Subcutaneous abdominal adipose tissue (tissue), 5 donors: ENCODE data around the gene DCTN2.

ENCODE experiments used
- H3K27ac ChIP-seq: one replicate; pipeline ENCODE4 v1.7.0; 2013; ENCODE audit warnings: low read depth, mild to moderate bottlenecking, inconsistent platforms, low read length, moderate library complexity
- H3K27me3 ChIP-seq, 5 donors: one replicate each; pipeline ENCODE4 v1.7.0; 2013; ENCODE audit warnings: low read length in 5 of 5, inconsistent platforms in 1 of 5; ENCODE audit not compliant: control insufficient read depth in 5 of 5, insufficient read depth in 4 of 5
- H3K36me3 ChIP-seq, 5 donors: one replicate each; pipeline ENCODE4 v1.7.0; 2013; ENCODE audit warnings: low read length in 5 of 5; ENCODE audit not compliant: control insufficient read depth in 5 of 5, insufficient read depth in 5 of 5
- H3K4me1 ChIP-seq, 5 donors: one replicate each; pipeline ENCODE4 v1.7.0; 2013; ENCODE audit warnings: low read length in 5 of 5, mild to moderate bottlenecking in 3 of 5, moderate library complexity in 1 of 5; ENCODE audit not compliant: control insufficient read depth in 5 of 5, insufficient read depth in 5 of 5
- H3K4me3 ChIP-seq, 5 donors: one replicate each; pipeline ENCODE4 v1.7.0; 2013; ENCODE audit warnings: low read length in 5 of 5, low read depth in 1 of 5
- H3K9ac ChIP-seq, 5 donors: one replicate each; pipeline ENCODE4 v1.7.0; 2013; ENCODE audit warnings: low read length in 5 of 5, mild to moderate bottlenecking in 4 of 5, moderate library complexity in 3 of 5
- H3K9me3 ChIP-seq, 5 donors: one replicate each; pipeline ENCODE4 v1.7.0; 2013; ENCODE audit warnings: low read length in 5 of 5; ENCODE audit not compliant: control insufficient read depth in 5 of 5
- donor health status: healthy.
- donor health status: healthy.
- donor health status: healthy.
- donor health status: healthy.
- donor health status: healthy.

The DCTN2 gene

GRCh38 chr12:57530396-57531142, 16.4 kb downstream of the DCTN2 start:
- H3K4me1 ChIP-seq, result peaks cover 0 to 5% (median 2%) of the 10 kb centered on the region in 5 donors
- H3K9ac ChIP-seq, result no peak overlapping the region
- H3K4me3 ChIP-seq, result no peak overlapping the region
- peaks cover 11 to 97% (median 95%) of the 10 kb centered on the region in 5 donors for H3K36me3 ChIP-seq
- H3K9me3 ChIP-seq, result no peaks in the 10 kb centered on the region
- H3K27me3 ChIP-seq, result no peaks in the 10 kb centered on the region
- no peak overlapping the region for H3K27ac ChIP-seq

GRCh38 chr12:57529831-57530230, 17.2 kb downstream of the DCTN2 start:
- no peaks in the 10 kb centered on the region for H3K27me3 ChIP-seq
- H3K36me3 ChIP-seq, result peaks cover 11 to 97% (median 94%) of the 10 kb centered on the region in 5 donors
- no peak overlapping the region for H3K27ac ChIP-seq
- H3K4me1 ChIP-seq, result peaks cover 0 to 9% (median 7%) of the 10 kb centered on the region in 5 donors
- no peaks in the 10 kb centered on the region for H3K9me3 ChIP-seq
- H3K4me3 ChIP-seq, result no peak overlapping the region
- no peak overlapping the region for H3K9ac ChIP-seq

GRCh38 chr12:57528831-57529555, 18.0 kb downstream of the DCTN2 start:
- Histone ChIP-seq H3K9me3 (no peaks in the 10 kb centered on the region), H3K9ac (no peak overlapping the region), H3K27me3 (no peaks in the 10 kb centered on the region), H3K27ac (no peak overlapping the region), H3K4me1 (peaks cover 6 to 17% (median 15%) of the 10 kb centered on the region in 5 donors), H3K4me3 (no peak overlapping the region), H3K36me3 (peaks cover 11 to 97% (median 94%) of the 10 kb centered on the region in 5 donors)

GRCh38 chr12:57528176-57528575, 18.8 kb downstream of the DCTN2 start:
- Histone ChIP-seq H3K9me3 (no peaks in the 10 kb centered on the region), H3K9ac (no peak overlapping the region), H3K27ac (no peak overlapping the region), H3K4me1 (peaks cover 9 to 25% (median 23%) of the 10 kb centered on the region in 5 donors), H3K4me3 (no peak overlapping the region), H3K36me3 (peaks cover 11 to 90% (median 89%) of the 10 kb centered on the region in 5 donors), H3K27me3 (no peaks in the 10 kb centered on the region)

GRCh38 chr12:57527184-57527583, 19.8 kb downstream of the DCTN2 start:
- Histone ChIP-seq H3K4me1 (peaks cover 9 to 26% (median 26%) of the 10 kb centered on the region in 5 donors), H3K9ac (peak overlapping the region in 1 of 5 donors; percentile 6), H3K27ac (no peak overlapping the region), H3K36me3 (peaks cover 4 to 81% (median 79%) of the 10 kb centered on the region in 5 donors), H3K9me3 (no peaks in the 10 kb centered on the region), H3K4me3 (no peak overlapping the region), H3K27me3 (no peaks in the 10 kb centered on the region)

GRCh38 chr12:57526477-57527126, 20.4 kb downstream of the DCTN2 start:
- Histone ChIP-seq H3K36me3 (peaks cover 4 to 75% (median 73%) of the 10 kb centered on the region in 5 donors), H3K4me1 (peaks cover 10 to 32% (median 32%) of the 10 kb centered on the region in 5 donors), H3K27me3 (no peaks in the 10 kb centered on the region), H3K9me3 (no peaks in the 10 kb centered on the region), H3K27ac (no peak overlapping the region), H3K9ac (peak overlapping the region in 2 of 5 donors; percentile 10 to 19), H3K4me3 (no peak overlapping the region)

GRCh38 chr12:57525615-57526383, 21.2 kb downstream of the DCTN2 start:
- Histone ChIP-seq H3K36me3 (peaks cover 4 to 68% (median 66%) of the 10 kb centered on the region in 5 donors), H3K4me3 (no peak overlapping the region), H3K27ac (no peak overlapping the region), H3K9ac (peak overlapping the region in 3 of 5 donors; percentile 6 to 19 (median 10)), H3K9me3 (no peaks in the 10 kb centered on the region), H3K4me1 (peaks cover 13 to 40% (median 40%) of the 10 kb centered on the region in 5 donors), H3K27me3 (no peaks in the 10 kb centered on the region)

- Histone ChIP-seq H3K36me3 (peaks cover 0 to 60% (median 58%) of the 10 kb centered on the region in 5 donors), H3K4me3 (peak overlapping the region in 2 of 5 donors; percentile 3 to 97)
These were observed 22.0 kb downstream of the DCTN2 start for GRCh38 chr12:57524814-57525614.

More at GRCh38 chr12:57524814-57525614, 22.0 kb downstream of the DCTN2 start:
- Histone ChIP-seq H3K9ac (peak overlapping the region in 3 of 5 donors; percentile 6 to 45 (median 41)), H3K27me3 (no peaks in the 10 kb centered on the region), H3K9me3 (no peaks in the 10 kb centered on the region), H3K27ac (peak overlapping the region; percentile 93), H3K4me1 (peaks cover 15 to 43% (median 41%) of the 10 kb centered on the region in 5 donors)
